Measurements from ENCODE around the gene ZNF492. TPM values are rescaled to one million over a fixed set of nuclear protein-coding genes. Genes with fewer than 3 reads are reported as not detected.

Gene ZNF492
- total and polyA plus RNA-seq, 2 donors (not counting 3 experiments of a cell fraction or from before 2014, with no cell fraction given): not detected

DNA sequence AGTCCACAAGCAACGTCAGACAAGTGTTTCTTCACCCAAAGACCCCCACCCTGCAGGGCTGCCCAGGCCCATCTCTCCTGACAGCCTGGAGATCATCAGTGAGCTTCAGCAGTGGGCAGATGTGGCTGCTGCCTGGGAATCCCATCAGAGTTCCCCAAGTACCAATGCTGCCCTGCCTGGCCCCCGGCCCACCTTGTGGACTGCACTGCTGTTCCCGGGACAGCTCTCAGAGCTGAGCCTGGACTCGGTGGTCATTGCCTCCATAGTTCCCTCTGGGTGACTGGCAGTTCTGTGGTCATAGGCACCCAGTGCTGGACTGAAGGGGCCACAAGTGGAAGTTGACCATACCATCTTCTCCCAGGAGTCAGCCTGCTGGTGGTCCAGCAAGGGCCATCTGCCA lies 24.5 kb upstream of the ZNF492 start:
- FAIRE-seq (no peak), DNase-seq (ENCODE audit: low read depth, low spot score) (no peak)
- no peaks in the 10 kb centered on the region for H3K27me3 ChIP-seq (ENCODE audit: control insufficient read depth in 2 of 2, insufficient read depth in 2 of 2, low read length in 2 of 2)
- BruUV-seq (replicated peaks): no TSS peak
- H2AFZ ChIP-seq (ENCODE audit: low read depth, low read length): no peak overlapping the region
- no peaks in the 10 kb centered on the region for H3K9me1 ChIP-seq (replicated peaks; ENCODE audit: control insufficient read depth, extremely low read depth, insufficient read depth, low read length)
- H3K4me3 ChIP-seq (replicated peaks in 1 of 3; ENCODE audit: insufficient read depth in 1 of 3, low read depth in 1 of 3, low read length in 3 of 3): no peak overlapping the region
- intact Hi-C loops (cut with micrococcal nuclease) (no loop called here), dilution Hi-C loops (cut with MboI; ENCODE audit: extremely low pct_ligation_motif_present, low sequenced_read_pairs) (no loop called here)
- H3K9ac ChIP-seq (replicated peaks; ENCODE audit: extremely low read depth, insufficient read depth, low read length): no peak overlapping the region
- H3K27ac ChIP-seq (ENCODE audit: insufficient read depth, low read depth, low read length): no peak overlapping the region
- ChIA-PET POLR2A (no interaction called here), CTCF (no interaction called here)
- TF ChIP-seq POLR2A (IDR thresholded peaks at IDR 0.05; ENCODE audit: low read depth, low read length): no peak
- TF ChIP-seq MYC (IDR thresholded peaks at IDR 0.05; ENCODE audit: low read depth, low read length): no peak
- no peak for TF ChIP-seq FOS (IDR thresholded peaks at IDR 0.05; ENCODE audit: borderline replicate concordance, insufficient read depth, low read length)
- no peak for TF ChIP-seq JUN (IDR thresholded peaks at IDR 0.05; ENCODE audit: borderline replicate concordance, insufficient read depth, insufficient read length, low read depth)
- TF ChIP-seq POLR2AphosphoS5 (IDR thresholded peaks at IDR 0.05; ENCODE audit: insufficient read depth, low read depth, low read length): no peak
- TF ChIP-seq EZH2 (IDR thresholded peaks at IDR 0.05; ENCODE audit: borderline replicate concordance, low read depth, low read length, severe bottlenecking): no peak
- TF ChIP-seq, protein P1, sequence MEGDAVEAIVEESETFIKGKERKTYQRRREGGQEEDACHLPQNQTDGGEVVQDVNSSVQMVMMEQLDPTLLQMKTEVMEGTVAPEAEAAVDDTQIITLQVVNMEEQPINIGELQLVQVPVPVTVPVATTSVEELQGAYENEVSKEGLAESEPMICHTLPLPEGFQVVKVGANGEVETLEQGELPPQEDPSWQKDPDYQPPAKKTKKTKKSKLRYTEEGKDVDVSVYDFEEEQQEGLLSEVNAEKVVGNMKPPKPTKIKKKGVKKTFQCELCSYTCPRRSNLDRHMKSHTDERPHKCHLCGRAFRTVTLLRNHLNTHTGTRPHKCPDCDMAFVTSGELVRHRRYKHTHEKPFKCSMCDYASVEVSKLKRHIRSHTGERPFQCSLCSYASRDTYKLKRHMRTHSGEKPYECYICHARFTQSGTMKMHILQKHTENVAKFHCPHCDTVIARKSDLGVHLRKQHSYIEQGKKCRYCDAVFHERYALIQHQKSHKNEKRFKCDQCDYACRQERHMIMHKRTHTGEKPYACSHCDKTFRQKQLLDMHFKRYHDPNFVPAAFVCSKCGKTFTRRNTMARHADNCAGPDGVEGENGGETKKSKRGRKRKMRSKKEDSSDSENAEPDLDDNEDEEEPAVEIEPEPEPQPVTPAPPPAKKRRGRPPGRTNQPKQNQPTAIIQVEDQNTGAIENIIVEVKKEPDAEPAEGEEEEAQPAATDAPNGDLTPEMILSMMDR (IDR thresholded peaks at IDR 0.05; ENCODE audit: extremely low read depth in 1 of 2, insufficient read depth in 1 of 2, low read depth in 1 of 2, low read length in 2 of 2): no peak
- TF ChIP-seq, protein P2, sequence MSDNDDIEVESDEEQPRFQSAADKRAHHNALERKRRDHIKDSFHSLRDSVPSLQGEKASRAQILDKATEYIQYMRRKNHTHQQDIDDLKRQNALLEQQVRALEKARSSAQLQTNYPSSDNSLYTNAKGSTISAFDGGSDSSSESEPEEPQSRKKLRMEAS (IDR thresholded peaks at IDR 0.05; ENCODE audit: insufficient read depth, insufficient read length): no peak
- no peaks in the 10 kb centered on the region for H3K36me3 ChIP-seq (ENCODE audit: control insufficient read depth in 2 of 2, extremely low read depth in 1 of 2, insufficient read depth in 2 of 2, low read length in 2 of 2)
- no peaks in the 10 kb centered on the region for H4K20me1 ChIP-seq (replicated peaks; ENCODE audit: control insufficient read depth, extremely low read depth, insufficient read depth, low read length)
- no peaks in the 10 kb centered on the region for H3K79me2 ChIP-seq (ENCODE audit: control insufficient read depth, insufficient read depth, low read length)
- H3K4me1 ChIP-seq (ENCODE audit: control insufficient read depth, extremely low read depth, insufficient read depth, low read length): no peaks in the 10 kb centered on the region
- H3K9me3 ChIP-seq (replicated peaks; ENCODE audit: control insufficient read depth, insufficient read depth, low read length): peaks cover 3% of the 10 kb centered on the region
- no peak overlapping the region for H3K4me2 ChIP-seq (ENCODE audit: insufficient read depth, low read length)
